Dermis microvascular lymphatic vessel endothelial cell (primary cell): Measurements from ENCODE around the gene PODN. TPM values are rescaled to one million over a fixed set of nuclear protein-coding genes. Genes with fewer than 3 reads are reported as not detected.

Experiments used
- DNase-seq, 2 donors: peaks; one replicate each; pipeline versions ENCODE4 v3.0.0 to v3.0.0-alpha.2; 2010; ENCODE audit warnings: low read depth in 2 of 2
- total RNA-seq: library from RNA; depleted of rRNA; stranded (reverse); fragments of >200 nt; gene quantifications from 2 replicates; pipeline ENCODE4 v1.2.1, GENCODE V29; 2014

Gene PODN
- total RNA-seq, 1 donor from 2014 or later: 0.13 TPM

DNA sequence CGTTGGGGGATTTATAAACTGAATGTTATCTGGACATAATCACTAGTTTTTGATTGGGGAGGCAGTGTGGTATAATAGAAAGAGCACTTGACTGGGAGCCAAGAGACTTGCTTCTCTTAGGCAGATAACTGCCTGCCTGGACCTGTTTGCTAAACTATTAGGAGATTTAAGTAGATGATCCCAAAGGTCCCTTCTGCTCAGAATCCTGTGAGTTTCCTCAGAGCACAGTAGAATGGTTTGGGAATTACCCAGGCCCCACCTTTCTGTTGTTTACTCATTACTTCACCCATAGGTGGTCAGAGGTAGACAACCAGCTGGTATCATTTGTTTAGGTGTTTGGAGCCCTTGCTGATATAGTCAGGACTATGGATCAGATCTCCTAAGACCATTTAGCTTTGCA, 10.3 kb upstream of the PODN start:
- DNase-seq: no peak

DNA sequence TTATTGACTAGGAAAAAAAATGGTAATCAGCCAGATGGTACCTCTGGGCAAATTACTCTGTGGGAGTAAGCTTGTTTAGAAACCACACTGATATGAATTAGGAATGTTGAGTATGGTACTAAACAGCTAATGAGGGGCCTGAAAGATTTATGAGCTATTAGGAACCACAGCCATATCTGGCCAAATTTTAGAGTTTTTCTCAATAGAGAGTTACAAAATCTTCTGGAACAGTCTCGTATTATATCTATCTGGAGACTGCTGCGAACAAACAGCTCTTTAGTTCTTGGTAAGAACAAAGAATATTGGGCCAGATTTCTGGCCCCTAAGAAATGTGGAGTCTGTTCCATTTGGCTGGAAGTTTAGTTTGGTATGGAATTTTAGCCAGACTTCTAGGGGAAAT, 4.9 kb upstream of the PODN start:
- DNase-seq: no peak

DNA sequence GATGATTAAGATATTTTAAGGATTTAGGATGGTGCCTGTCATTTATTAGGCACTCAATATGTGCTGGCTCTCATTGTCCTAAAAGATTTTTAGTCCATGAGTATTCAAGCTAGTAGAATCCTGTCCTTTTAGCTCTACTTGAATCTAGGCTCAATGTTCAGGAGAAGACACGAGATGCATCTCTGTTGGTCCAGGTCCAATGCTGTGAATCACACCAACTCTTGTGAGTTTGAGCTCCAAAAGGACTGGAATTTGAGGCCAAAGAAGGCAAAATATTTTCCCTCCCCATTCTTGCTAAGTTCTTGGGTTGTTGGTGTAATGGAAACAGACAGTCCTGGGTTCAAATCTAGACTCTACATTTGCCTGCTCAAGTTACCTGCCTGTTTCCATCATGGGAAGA, 1.4 kb upstream of the PODN start:
- DNase-seq: no peak

DNA sequence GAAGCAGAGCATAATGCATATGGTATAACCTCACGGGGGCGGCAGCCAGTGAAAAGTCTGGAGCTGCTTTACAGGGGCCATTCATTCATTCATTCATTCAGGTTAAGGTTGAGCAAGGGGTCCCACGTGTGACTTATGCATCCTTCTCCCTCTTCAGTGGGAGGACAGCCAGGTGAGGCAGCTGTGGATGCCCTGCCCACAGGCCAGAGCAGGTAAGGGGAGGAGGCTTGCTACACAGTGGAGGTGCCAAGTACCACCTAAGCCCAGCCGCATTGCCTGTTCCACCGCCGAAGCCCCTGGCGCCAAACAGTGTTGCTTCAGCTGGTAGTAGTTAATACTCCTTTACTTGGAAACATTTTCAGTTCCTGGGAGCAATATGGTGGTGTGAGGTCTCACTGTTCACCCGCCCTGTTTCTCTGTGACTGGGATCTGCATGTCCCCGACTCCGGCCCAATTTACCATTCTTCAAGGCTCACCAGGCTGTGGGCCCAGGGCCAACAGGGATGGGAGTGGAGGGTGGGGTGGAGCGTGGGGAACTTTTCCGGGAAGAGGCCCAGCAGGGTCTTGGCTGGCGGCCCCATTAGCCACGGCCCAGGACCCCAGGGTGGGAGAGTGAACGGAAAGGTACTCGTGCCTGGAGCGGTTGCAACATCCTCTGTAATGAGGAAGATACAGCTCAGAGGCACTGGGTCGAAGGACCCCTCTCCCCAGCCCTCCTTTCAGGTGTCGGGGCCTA, 722 bp upstream of the PODN start:
- DNase-seq: no peak

DNA sequence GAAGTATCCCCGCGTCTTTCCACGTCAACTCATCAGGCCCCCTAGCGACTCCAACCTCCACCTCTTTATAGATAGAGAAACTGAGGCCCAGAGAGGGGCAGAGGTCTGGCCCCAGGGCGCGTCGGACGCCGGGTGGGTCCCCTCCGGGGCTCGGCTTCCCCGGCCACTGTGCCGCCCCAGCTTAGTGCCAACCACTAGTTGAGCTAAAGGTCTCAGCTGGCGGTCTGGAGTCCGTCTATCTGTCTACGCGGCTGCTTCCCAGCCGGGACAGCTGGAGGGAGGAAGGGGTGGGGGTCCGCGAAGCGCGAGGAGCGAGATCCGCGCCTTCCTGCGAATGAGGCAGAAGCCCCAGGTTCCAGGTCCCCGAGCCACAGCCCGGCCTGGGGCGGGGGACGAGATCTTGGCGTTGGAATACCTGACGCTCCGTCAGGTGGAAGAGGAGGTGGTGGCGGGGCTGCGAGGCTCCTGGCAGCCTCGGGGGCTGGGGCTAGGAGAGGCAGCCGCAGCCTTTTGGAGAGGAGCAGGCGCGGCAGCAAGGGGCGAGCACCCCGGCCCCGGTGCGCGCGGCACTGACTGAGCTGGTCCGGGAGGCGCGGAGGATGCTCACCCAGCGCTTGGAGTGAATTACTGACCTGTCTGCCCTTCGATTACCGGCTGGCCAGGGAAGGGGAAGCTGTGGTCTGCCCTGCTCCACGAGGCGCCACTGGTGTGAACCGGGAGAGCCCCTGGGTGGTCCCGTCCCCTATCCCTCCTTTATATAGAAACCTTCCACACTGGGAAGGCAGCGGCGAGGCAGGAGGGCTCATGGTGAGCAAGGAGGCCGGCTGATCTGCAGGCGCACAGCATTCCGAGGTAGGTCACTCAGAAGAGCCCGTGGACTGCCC, 937 bp downstream of the PODN start:
- DNase-seq: no peak

DNA sequence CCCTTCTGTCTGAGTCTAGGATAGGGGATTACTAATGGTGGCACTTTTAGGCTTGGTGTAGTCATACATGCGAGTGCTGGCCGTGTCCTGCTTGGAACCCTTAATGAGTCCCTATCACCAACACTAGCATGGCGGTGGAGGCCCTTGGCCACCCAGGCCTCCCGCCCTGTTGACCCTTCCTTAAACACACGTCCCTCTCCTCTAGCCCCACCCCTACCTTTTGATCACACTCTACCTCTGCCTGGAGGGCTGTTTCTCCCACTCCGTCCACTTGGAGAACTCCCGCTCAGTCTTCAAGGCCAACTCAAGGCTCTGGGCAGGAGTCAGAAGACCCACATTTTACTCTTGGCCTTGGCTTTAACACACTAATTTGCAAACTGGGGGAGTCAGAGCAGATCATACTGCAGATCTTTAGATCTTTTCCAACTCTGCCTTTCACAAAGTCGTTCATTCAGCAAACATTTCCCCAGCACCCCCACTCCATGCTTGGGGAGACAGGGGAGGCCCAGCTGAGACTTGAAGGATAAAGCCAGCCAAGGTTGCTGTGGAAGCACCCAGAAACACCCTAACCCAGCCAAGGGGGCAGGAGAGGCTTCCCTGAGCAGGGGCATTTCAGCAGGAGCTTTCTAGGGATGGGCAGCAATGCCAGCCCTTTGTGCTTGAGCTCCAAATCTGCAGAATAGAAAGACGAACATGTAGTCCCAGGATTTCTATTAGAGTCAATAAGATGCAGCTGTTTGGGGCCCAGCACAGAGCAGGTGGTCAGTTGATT, 1.9 kb downstream of the PODN start:
- DNase-seq: no peak

DNA sequence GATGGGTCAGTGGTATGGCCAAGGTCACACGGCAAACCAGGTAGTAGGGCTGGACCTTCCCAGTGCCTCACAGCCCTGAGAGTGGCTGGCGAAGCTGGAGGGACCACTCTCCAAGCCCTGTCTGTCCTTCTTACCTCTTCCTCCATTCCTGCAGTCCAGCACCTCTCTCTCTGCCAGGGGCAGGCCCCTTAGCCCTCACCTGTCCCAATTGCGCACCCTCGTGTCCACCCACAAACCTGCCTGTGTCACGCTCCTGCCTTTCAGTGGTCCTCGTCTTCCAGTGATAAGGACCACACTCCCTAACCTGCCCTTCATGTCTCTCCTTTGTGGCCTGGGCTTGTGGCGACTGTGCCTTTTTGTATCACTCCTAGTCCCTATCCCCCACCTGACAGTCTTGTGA, 3.4 kb downstream of the PODN start:
- no peak for DNase-seq

DNA sequence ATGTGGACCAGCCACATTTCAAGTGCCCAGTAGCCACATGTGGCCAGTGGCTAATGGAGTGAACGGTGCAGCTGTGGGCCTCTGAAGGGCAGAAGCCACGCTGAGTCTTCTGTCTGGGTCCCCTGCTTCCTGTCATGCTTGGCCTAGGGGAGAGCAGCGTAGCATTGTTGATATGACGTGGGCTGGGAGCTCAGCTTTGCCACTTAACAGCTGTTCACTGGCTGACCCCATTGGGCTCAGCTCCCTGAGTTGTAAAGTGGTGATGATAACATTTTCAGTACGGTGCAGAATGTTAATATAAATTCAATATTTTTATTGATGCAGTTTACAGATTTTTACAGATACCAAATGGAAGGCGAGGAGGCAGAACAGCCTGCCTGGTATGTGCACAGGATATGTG, 4.5 kb downstream of the PODN start:
- DNase-seq: no peak

DNA sequence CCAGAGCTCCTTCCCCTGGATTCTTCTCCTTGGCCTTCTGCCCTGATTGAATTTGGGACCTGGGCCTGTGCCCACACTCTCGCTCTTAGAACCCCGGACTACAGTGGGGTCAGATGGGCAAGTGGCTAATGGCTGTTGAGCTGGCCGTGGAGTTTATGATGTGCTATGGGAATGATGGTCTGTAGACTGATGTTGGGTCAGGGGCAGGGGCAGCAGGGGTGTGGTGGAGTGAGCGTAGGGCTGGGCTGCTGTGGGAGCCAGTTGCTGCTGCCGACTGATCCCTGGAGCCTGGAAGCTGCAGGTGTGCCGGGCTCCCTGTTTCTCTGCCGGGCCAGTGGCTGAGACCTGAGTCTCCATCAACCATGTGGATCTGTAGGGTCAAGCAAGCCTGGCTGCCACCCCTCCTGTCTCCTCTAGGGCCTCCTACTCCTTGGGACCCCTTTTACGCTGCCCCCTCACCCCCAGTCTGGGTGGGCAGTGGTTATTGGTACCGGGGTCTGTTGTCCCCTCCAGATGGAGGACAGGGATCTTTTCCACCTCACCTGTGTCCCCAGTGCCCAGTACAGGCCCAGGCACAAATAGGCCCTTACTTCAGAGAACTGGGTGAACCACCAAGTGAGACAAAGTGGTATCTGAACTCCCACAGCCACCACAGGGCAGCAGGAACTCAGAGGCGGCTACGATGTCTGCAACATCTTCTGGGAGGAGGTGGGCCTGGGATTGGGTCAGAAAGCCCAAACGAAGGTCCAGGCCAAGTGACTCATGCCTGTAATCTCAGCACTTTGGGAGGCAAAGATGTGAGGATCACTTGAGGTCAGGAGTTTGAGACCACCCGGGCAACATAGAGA, 5.1 kb downstream of the PODN start:
- no peak for DNase-seq

DNA sequence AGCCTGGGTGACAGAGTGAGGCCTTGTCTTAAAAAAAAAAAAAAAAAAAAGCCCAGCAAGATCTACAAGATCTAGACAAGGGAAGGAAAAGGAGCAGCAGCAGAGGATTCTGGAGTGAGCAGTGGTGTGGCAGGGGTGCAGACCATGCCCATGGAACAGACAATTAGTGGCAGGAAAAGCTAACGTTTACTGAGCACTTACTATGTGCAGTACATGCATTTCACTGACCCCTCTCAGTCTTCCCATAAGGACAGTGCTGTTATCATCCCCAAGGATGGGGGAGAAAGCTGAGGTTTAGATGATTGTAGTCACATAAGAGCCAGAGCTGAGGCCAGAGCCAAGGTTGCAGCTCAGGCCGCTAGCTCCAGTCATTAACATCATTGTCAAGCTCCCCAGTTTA, 5.9 kb downstream of the PODN start:
- no peak for DNase-seq

DNA sequence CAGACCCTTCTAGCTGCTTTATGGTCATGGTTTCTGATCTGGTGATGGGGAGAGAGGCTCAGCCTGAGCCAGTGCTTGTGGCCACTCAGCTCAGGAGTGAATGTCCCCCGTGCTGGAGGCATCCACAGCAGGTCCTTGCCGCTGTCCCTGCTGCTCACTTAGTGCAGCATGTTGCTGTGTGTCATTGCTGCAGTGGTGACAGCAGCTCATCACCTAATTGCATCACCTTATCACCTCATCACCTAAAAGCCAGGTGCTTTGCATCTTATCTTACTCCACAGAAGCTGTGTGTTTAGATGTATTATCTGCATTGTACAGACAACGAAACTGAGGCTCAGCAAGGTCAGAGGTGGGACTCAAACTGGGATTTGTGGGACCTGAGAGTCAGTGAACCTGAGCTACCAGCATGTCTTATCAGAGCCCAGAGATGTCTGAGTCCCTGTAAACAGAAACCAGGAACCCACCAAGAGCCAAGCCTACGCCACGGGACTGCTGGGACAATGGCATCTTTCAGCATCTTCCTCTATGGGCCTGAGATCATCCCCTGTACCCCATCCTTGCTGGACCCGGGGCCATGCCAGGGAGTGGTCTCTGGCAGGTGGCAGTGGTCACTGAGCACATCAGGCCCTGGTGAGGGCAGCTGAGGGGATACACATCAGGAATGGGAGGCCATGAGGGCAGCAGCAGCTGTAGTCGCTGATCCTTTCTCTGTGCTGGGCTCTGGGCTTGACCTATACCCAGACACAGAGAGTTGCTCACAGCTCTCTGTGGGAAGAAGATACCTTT, 6.5 kb downstream of the PODN start:
- DNase-seq: no peak

DNA sequence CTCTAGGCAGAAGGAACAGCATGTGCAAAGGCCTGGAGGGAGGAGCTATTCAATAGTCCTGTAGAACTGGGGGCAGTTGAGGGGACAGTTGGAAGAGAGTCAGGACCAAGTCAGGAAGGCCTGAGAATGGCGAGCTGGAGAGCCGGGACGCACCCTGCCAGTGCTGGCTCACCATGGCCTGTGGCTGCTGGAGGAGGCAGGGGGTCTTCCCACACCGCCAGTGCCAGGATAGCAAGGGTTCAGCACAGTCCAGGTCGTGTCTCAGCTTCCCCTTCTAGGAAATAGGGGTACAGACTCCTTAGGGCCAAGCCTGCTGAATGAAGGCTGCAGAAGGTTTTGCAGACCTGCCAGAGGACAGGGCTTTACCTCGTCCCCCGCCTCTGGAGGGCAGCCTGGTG, 7.3 kb downstream of the PODN start:
- no peak for DNase-seq

DNA sequence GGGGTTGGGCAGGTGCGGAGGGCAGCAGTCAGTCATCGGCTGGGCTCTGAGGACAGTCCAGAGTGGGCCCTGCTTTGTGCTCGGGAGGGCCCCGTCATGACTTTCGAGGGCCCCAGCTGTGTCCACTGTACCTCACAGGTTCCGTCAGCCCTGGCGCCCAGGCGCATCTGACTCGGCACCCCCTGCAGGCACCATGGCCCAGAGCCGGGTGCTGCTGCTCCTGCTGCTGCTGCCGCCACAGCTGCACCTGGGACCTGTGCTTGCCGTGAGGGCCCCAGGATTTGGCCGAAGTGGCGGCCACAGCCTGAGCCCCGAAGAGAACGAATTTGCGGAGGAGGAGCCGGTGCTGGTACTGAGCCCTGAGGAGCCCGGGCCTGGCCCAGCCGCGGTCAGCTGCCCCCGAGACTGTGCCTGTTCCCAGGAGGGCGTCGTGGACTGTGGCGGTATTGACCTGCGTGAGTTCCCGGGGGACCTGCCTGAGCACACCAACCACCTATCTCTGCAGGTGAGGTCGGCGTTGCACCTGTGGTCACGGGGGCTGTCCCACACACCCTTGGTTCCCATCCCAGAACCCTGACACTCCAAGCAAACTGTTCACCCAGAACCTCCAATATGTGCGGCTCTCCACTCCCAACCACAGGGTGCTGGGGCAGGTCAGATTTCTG, 7.8 kb downstream of the PODN start:
- DNase-seq: no peak

DNA sequence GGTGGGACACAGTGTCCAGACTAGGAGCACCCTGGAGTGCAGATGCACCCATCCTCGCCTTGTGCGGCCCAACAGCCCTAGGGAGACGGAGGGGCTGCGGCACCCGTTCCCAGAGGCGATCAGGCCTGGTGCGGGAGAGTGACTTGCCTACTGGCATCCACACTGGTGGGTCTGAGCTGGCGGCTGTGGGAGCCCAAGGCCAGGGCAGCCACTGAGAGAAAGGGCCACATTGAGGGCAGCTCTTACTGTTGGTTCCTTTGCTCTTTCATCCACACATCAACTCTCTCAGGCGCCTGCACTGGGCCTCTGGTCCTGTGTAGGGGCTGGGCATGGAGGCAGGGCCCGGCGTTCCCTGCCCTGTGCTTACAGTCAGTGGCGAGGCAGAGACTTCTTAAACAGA, 8.6 kb downstream of the PODN start:
- DNase-seq: no peak

DNA sequence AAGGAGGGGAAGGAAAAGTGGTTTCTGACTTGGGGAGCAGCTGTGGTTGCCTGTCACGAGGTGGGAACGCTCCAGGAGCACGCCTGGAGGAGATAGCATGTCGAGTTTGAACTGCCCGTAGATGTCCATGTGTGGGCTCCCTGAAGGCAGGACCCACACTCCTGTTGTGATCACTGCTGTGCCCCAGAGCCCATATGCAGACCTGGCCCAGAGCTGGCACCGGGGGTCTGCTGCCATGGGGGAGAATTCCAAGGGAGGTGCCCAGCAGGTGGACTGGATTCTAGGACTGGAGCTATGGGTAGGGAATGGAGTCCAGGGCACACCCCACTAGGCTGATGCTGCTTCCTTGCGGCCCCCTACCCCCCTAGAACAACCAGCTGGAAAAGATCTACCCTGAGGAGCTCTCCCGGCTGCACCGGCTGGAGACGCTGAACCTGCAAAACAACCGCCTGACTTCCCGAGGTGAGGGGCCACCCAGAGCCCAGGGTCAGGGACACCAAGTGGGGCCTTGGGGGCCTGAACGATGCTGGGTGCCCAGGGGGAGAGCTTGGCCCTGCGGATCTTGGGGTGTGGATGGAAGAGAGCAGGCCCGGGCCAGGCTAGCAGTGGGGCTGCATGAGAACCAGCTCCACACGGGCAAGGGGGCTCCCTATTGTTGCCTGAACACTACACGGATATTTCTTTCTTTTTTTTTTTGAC, 9.3 kb downstream of the PODN start:
- no peak for DNase-seq

DNA sequence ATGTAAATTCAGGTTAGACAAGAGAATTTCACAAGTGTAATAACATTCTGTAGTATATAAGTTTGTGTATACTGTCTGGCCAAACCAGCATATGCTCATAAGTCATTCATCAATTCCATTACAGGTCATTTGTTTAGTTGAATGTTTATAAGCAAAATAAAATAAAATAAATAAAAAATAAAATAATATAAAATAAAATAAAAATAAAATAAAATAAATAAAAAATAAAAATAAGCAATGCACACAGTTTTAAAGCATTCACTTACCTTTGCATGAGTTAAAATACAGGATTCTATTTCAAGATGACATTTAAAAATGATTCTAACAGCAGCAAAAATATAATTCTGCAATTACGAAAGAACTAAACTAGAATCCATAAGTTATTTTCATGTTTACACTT, 9.9 kb downstream of the PODN start:
- DNase-seq: no peak

DNA sequence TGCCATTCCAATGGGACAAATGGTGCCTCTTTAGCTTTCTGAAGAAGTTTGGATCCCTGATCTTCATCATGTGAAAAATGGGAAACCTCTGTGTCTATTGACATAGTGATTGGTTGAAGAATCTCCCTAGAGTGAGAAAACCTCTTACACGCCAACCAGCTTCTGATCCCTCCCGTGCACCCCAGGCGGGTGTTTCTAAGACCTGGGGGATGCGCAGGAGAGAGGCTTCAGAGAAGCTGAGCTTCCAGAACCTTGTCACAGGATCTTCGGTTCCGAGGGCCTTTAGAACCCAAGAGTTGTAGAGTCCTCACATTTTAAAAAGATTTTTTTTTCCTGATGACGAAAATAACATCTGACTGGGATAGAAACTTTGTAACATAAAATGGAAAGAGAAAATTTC, 11.3 kb downstream of the PODN start:
- no peak for DNase-seq

DNA sequence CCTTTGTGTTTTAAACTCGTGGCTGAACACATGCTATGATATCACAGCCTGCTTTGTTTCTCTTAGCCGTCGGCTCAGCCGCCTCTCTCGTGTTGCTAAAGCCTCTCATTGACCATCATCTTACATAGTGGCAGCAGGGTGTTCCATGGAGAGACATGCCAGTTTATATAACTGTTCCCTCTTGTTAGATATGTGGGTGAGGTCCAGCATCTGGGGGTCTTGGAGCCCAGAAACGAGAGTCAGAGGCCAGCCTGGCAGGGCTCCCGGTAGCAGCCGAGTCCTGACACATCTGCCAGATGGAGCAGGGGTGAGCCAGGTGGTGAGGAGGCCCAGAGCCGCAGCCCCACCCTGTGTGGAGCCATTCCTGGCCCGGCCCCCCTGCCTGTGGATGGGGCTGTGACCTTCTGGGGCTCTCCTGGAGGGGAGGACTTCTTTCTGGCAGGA, 11.9 kb downstream of the PODN start:
- no peak for DNase-seq
